AG09319 (cell line): ENCODE measurements around the gene KDF1.

Experiments used
- DNase-seq: peaks from one replicate; pipeline ENCODE4 v3.0.0-alpha.2; 2010; ENCODE audit warnings: low read depth; ENCODE audit errors: extremely low read depth
- TF ChIP-seq, protein P1 (sequence below): IDR thresholded peaks from 2 replicates; pipeline ENCODE4 v1.5.1; 2011; ENCODE audit warnings: low read depth, mild to moderate bottlenecking, inconsistent platforms, low read length, moderate library complexity

KDF1 gene

DNA sequence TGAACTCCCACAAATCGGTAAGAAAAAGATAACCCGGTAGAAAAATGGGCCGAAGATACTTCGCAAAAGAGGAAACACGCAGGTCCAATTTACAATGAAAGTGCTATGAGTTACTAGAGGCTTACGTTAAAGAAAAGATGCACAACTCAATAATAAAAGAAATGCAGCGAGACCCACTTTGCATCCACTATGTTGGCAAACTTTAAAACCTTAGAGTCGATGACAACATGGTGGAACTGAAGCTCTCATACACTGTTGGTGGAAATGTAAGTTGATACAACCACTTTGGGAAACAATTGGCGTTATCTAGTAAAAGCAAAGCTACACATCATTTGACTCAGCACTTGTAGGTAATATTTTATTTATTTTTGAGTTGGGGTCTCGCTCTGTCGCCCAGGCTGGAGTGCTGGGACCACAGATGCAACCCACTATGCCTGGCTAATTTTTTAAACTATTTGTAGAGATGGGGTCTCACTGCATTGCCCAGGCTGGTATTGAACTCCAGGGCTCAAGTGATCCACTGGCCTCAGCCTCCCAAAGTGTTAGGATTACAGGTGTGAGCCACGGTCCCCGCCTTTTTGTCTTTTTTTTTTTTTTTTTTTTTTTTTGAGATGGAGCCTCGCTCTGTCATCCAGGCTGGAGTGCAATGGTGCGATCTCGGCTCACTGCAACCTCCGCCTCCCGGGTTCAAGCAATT is 59.3 kb downstream of the KDF1 start:
- TF ChIP-seq, protein P1, sequence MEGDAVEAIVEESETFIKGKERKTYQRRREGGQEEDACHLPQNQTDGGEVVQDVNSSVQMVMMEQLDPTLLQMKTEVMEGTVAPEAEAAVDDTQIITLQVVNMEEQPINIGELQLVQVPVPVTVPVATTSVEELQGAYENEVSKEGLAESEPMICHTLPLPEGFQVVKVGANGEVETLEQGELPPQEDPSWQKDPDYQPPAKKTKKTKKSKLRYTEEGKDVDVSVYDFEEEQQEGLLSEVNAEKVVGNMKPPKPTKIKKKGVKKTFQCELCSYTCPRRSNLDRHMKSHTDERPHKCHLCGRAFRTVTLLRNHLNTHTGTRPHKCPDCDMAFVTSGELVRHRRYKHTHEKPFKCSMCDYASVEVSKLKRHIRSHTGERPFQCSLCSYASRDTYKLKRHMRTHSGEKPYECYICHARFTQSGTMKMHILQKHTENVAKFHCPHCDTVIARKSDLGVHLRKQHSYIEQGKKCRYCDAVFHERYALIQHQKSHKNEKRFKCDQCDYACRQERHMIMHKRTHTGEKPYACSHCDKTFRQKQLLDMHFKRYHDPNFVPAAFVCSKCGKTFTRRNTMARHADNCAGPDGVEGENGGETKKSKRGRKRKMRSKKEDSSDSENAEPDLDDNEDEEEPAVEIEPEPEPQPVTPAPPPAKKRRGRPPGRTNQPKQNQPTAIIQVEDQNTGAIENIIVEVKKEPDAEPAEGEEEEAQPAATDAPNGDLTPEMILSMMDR, result no peak
- DNase-seq, result no peak

DNA sequence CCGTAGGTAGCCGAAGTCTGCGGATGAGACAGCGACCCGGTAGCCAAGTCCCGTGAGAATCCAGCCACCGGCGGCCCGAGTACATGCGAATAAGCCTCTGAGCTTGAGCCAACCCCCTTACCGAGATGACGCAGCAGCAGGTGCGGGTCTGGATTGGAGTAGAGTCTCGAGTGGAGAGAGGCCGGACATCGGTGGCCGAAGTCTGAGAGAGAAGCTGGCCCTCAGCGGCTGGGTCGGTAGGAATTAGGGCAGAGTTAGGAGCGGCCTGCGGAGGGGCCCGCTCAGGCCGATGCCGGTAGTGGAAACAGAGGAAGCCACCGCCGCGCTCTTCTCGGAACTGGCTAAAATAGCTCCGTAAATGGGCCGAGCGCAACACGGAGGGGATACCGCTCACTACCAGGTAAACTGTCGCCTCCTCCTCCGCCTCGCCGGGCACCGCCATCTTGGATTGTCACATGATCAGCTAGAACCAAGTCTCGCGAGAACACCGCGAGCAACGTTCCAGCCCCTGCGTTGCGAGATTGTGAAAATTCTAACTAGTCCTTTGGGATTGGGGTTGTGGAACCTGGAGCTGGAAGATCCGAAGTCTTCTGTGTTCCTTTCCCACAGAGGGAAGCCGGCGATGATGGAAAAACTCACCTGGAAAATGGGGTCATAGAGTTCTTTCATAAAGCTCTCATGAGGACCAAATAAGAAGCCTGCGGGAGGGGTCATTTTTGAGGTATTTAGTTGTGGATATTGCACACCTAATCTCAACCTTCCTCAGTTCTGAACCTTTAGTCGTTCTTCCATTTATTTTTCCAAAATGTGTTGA is 60.1 kb downstream of the KDF1 start, which contains the start of gene GPATCH3:
Gene GPATCH3 (minus strand): TSS at position 467 of the 814 bp plus-strand sequence. CDS start 25 bp downstream, at position 442.
- DNase-seq, result peak; percentile 85
- TF ChIP-seq, protein P1, result no peak
